Testis (tissue), 2 donors: Measurements from ENCODE around the gene XPNPEP1.

ENCODE experiments used
- POLR2A ChIP-seq: fragments of 450-650 bp; IDR thresholded peaks from one replicate; pipeline ENCODE4 v1.6.1; 2017; ENCODE audit warnings: antibody characterized with exemption, mild to moderate bottlenecking, moderate library complexity
- TF ChIP-seq, protein P1 (sequence below), 3 experiments: fragments of 450-650 bp in 2 of 3; fragments of 200-600 bp in 1 of 3; sonication (generic) in 1 of 3; IDR thresholded peaks; one replicate each; pipeline ENCODE4 v1.5.1; 2016 to 2019; ENCODE audit warnings: antibody characterized with exemption in 3 of 3, mild to moderate bottlenecking in 2 of 3, moderate library complexity in 1 of 3

DNA sequence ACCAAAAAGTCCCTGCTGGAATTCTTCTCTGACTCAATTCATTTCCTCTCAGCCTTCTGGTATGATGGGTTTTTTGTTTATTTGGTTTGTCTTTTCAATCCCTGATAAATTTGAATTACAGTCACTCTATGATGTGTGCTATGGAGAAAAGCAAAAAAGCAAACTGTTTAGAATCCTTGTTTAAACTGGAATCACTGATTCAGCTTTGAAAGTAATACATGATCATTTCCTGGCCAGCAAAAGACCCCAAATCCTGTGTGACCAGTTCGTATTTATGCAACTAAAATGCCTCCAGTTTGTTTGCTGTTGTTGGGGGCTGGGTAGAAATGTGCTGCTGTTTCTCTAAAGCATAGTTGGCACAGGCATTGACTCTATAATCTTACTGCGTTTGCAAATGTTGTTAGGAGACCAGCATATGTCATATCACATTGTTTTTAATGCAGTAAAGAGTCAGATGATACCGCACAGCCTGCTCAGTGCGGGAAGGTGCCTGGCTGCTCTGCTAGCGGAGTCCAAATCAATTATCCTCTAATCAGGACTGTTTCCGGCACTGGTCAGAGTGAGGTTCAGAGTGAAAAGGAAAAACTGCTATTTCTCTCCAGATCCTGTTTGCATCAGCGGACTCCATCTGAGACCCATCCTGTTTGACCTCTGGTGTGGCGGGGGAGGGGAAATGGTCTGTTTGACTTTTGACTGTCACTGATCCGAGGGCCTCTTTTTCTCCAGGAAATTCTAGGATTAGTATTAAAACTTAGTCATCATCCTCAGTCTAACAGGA, 43.8 kb upstream of the XPNPEP1 start:
- TF ChIP-seq POLR2A, result no peak
- TF ChIP-seq, protein P1, sequence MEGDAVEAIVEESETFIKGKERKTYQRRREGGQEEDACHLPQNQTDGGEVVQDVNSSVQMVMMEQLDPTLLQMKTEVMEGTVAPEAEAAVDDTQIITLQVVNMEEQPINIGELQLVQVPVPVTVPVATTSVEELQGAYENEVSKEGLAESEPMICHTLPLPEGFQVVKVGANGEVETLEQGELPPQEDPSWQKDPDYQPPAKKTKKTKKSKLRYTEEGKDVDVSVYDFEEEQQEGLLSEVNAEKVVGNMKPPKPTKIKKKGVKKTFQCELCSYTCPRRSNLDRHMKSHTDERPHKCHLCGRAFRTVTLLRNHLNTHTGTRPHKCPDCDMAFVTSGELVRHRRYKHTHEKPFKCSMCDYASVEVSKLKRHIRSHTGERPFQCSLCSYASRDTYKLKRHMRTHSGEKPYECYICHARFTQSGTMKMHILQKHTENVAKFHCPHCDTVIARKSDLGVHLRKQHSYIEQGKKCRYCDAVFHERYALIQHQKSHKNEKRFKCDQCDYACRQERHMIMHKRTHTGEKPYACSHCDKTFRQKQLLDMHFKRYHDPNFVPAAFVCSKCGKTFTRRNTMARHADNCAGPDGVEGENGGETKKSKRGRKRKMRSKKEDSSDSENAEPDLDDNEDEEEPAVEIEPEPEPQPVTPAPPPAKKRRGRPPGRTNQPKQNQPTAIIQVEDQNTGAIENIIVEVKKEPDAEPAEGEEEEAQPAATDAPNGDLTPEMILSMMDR (IDR thresholded peaks at IDR 0.05), result no peak
